Kidney epithelial cell (primary cell): ENCODE results near the gene HSDL1. TPM values are rescaled to one million over a fixed set of nuclear protein-coding genes. Genes with fewer than 3 reads are reported as not detected.
A peak's percentile ranks its signal among the peaks of the same experiment; 100 is the strongest.

Source experiments
- DNase-seq: peaks from one replicate; pipeline ENCODE4 v3.0.0-alpha.2; 2010; ENCODE audit warnings: low read depth
- H3K27me3 ChIP-seq: 2 replicates; pipeline ENCODE4 v1.6.0; 2011; ENCODE audit warnings: low read length; ENCODE audit not compliant: control insufficient read depth, insufficient read depth
- H3K36me3 ChIP-seq: 2 replicates; pipeline ENCODE4 v1.5.1; 2011; ENCODE audit warnings: low read length; ENCODE audit not compliant: control insufficient read depth, insufficient read depth
- H3K4me3 ChIP-seq: 2 replicates; pipeline ENCODE4 v1.5.1; 2011; ENCODE audit warnings: low read depth, mild to moderate bottlenecking, control low read depth, low read length
- CTCF ChIP-seq: IDR thresholded peaks from 2 replicates; pipeline ENCODE4 v1.5.1; 2011; ENCODE audit warnings: mild to moderate bottlenecking, moderate library complexity, low read length, control low read depth, inconsistent platforms; ENCODE audit not compliant: insufficient read depth, poor library complexity, severe bottlenecking
- total RNA-seq: library from RNA; depleted of rRNA; stranded (reverse); fragments of >200 nt; gene quantifications from 2 replicates; pipeline ENCODE4 v1.2.3, GENCODE V29; 2015

The HSDL1 gene
- total RNA-seq, 1 donor from 2014 or later: 37.9 TPM

GRCh38 chr16:84084570-84085270 lies 60.3 kb downstream of the HSDL1 start:
- H3K4me3 ChIP-seq: no peak overlapping the region
- no peaks in the 10 kb centered on the region for H3K27me3 ChIP-seq
- TF ChIP-seq CTCF: peak; percentile 86
- peak; percentile 44 for DNase-seq
- no peaks in the 10 kb centered on the region for H3K36me3 ChIP-seq

- TF ChIP-seq CTCF: no peak
- Histone ChIP-seq H3K27me3 (no peaks in the 10 kb centered on the region), H3K4me3 (no peak overlapping the region), H3K36me3 (no peaks in the 10 kb centered on the region)
- DNase-seq: no peak
Observed at GRCh38 chr16:84082835-84083569, 62.0 kb downstream of the HSDL1 start.

- Histone ChIP-seq H3K36me3 (no peaks in the 10 kb centered on the region), H3K27me3 (no peaks in the 10 kb centered on the region), H3K4me3 (no peak overlapping the region)
- TF ChIP-seq CTCF: no peak
- no peak for DNase-seq
Observed at GRCh38 chr16:84082110-84082509, 62.9 kb downstream of the HSDL1 start.

- H3K4me3 ChIP-seq: no peak overlapping the region
- no peaks in the 10 kb centered on the region for H3K27me3 ChIP-seq
- no peak for TF ChIP-seq CTCF
- no peaks in the 10 kb centered on the region for H3K36me3 ChIP-seq
- DNase-seq: no peak
Observed at GRCh38 chr16:84081446-84081989, 63.5 kb downstream of the HSDL1 start.

- H3K27me3 ChIP-seq: no peaks in the 10 kb centered on the region
- no peak overlapping the region for H3K4me3 ChIP-seq
- no peak for TF ChIP-seq CTCF
- DNase-seq: no peak
- no peaks in the 10 kb centered on the region for H3K36me3 ChIP-seq
Observed at GRCh38 chr16:84080813-84081212, 64.2 kb downstream of the HSDL1 start.
